ENCODE results near the gene USH1G. TPM values are rescaled to one million over a fixed set of nuclear protein-coding genes. Genes with fewer than 3 reads are reported as not detected.
A peak's percentile ranks its signal among the peaks of the same experiment; 100 is the strongest.

Gene USH1G
- total and polyA plus RNA-seq, 8 donors, result 0.06 to 0.13 (median 0.12) TPM; not detected in 3

DNA sequence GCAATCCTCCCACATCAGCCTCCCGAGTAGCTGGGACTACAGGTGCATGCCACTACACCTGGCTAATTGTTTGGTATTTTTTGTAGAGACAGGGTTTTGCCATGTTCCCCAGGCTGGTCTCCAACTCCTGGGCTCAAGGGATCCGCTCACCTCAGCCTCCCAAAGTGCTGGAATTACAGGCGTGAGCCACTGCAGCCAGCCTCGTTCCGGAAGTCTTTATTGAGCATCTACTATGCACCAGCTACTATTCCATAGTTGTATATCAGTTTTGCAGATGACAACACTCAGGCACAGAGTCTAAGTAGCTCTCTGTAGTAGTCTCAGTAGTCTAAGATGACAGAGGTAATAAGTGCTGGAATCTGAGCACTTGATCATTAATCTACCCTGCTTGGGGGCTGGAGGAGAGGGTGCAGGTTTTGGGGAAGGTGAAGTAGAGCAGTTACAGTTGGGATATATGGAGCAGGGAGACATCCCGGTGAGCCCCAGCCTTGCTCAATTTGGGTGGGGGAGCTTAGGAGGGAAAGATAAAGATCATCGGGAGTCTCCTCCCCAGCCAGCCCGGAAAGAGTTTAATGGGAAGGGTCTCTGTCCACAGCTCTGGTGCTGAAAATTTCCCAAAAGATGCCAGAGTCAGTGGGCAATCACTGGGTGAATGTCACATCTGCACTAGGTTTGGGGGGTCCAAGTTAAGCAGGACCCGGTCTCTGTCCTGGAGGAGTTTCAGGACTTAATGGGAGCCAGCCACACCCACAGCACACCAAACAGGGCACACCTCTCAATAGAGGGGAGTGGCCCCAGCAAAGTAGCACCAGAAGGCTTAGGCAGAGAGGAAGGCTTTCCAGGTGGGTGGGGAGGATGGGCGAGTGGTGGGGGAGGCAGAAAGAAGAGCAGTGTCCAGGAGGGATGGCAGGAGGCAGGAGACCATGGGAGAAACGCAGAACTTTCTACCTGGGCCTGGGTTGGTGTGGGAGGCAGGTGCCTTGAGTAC is 14.3 kb upstream of the USH1G start:
- H3K27ac ChIP-seq, result no peak overlapping the region
- peaks cover 52 to 85% of the 10 kb centered on the region in 2 donors for H3K27me3 ChIP-seq
- no peak overlapping the region for H3K4me3 ChIP-seq
- DNase-seq, result no peak
- ATAC-seq, result no peak
- H3K36me3 ChIP-seq, result no peaks in the 10 kb centered on the region
- TF ChIP-seq CTCF (IDR thresholded peaks at IDR 0.05), result no peak
- no peaks in the 10 kb centered on the region for H3K9me3 ChIP-seq
- H3K4me1 ChIP-seq, result peaks cover 0 to 3% of the 10 kb centered on the region in 2 donors
- intact Hi-C loops (cut with DNase I), result no loop called here

GRCh38 chr17:74936470-74936799 is 13.4 kb upstream of the USH1G start:
- DNase-seq (peak in 1 of 4 donors; percentile 75), ATAC-seq (no peak)
- Histone ChIP-seq H3K9me3 (no peaks in the 10 kb centered on the region), H3K36me3 (no peaks in the 10 kb centered on the region), H3K27ac (no peak overlapping the region), H3K4me3 (no peak overlapping the region), H3K4me1 (peaks cover 0 to 3% of the 10 kb centered on the region in 2 donors), H3K27me3 (peaks cover 52 to 85% of the 10 kb centered on the region in 2 donors)
- TF ChIP-seq CTCF (IDR thresholded peaks at IDR 0.05), result no peak
- intact Hi-C loops (cut with DNase I), result no loop called here

- intact Hi-C loops (cut with DNase I), result no loop called here
- Histone ChIP-seq H3K27ac (no peak within 1 kb of the TSS), H3K27me3 (peaks cover 52 to 85% of the 10 kb centered on the region in 2 donors), H3K4me3 (no peak within 1 kb of the TSS), H3K4me1 (peaks cover 0 to 3% of the 10 kb centered on the region in 2 donors), H3K36me3 (no peaks in the 10 kb centered on the region), H3K9me3 (no peaks in the 10 kb centered on the region)
- ATAC-seq (no peak), DNase-seq (peak in 1 of 4 donors; percentile 68)
- TF ChIP-seq CTCF (IDR thresholded peaks at IDR 0.05), result no peak
These were observed 12.8 kb upstream of the USH1G start, which contains the start of gene OTOP3 for GRCh38 chr17:74935585-74936469. OTOP3 (plus strand) TSS chr17:74935898; CDS start chr17:74935922, 24 bp downstream.

DNA sequence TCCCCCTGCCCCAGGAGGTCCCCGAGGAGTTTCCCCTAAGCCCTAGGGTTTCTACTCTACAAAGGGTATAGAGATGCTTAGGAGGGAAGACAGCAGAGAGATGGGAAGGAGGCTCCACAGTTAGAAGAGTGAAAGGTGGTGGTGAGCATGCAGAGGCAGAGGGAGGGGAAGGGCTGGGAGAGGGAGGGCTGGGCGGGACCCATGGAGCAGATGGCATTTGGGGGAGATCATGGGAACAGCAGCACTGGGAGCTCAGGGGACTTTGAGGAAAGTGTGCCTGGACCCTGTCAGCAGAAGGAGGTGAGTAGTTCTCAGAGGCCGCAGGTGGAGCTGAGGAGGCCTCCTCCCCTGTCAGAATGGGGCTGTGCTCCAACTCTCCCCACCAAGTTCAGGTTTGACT is 12.0 kb upstream of the USH1G start:
- DNase-seq (no peak), ATAC-seq (no peak)
- Histone ChIP-seq H3K9me3 (no peaks in the 10 kb centered on the region), H3K27me3 (peaks cover 52 to 93% of the 10 kb centered on the region in 2 donors), H3K27ac (no peak overlapping the region), H3K4me3 (no peak overlapping the region), H3K36me3 (no peaks in the 10 kb centered on the region), H3K4me1 (peaks cover 0 to 3% of the 10 kb centered on the region in 2 donors)
- intact Hi-C loops (cut with DNase I), result no loop called here
- no peak for TF ChIP-seq CTCF (IDR thresholded peaks at IDR 0.05)

Measured in left lung (tissue), 10 donors.